ENCODE data around the gene RNF125. TPM values are rescaled to one million over a fixed set of nuclear protein-coding genes. Genes with fewer than 3 reads are reported as not detected.
"Not testable (repeated sequence)": the region's sequence is repeated elsewhere in the genome, so short reads cannot be mapped to it uniquely, and the experiment has no call there.

RNF125 gene
- total RNA-seq, 1 experiment from 2014 or later: 0.61 TPM

DNA sequence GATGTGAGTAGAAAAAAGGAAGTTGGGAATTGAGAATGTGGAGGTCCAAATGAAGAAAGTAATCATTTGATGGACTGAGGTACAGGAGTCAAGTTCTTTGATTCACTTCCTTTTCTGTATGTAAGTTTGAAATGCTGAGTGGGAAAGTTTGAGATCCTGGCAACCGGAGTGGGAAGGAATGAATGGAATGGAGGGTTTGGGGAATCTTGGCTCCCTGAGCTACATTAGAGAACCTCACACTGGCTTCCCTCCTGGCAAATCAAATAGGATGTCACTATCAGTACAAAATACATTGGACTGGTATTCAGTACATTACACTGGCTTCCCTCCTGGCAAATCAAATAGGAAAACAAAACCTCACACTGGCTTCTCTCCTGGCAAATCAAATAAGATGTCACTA lies 63.3 kb downstream of the RNF125 start:
- Mint-ChIP-seq H3K9me3 (ENCODE audit: unreplicated experiment) (no peaks in the 10 kb centered on the region), H3K27ac (ENCODE audit: unreplicated experiment) (no peak overlapping the region), H3K4me3 (ENCODE audit: unreplicated experiment) (no peak overlapping the region), H3K36me3 (ENCODE audit: insufficient read depth, unreplicated experiment) (no peaks in the 10 kb centered on the region), H3K4me1 (ENCODE audit: low read depth, unreplicated experiment) (no peaks in the 10 kb centered on the region), H3K27me3 (ENCODE audit: insufficient read depth, unreplicated experiment) (peaks cover 6% of the 10 kb centered on the region)
- H3K4me1 ChIP-seq: no peaks in the 10 kb centered on the region
- no TSS peak for BruUV-seq (replicated peaks)
- intact Hi-C loops (cut with micrococcal nuclease; ENCODE audit: unreplicated experiment): no loop called here
- H3K9me3 ChIP-seq: no peaks in the 10 kb centered on the region
- TF ChIP-seq, protein P1, sequence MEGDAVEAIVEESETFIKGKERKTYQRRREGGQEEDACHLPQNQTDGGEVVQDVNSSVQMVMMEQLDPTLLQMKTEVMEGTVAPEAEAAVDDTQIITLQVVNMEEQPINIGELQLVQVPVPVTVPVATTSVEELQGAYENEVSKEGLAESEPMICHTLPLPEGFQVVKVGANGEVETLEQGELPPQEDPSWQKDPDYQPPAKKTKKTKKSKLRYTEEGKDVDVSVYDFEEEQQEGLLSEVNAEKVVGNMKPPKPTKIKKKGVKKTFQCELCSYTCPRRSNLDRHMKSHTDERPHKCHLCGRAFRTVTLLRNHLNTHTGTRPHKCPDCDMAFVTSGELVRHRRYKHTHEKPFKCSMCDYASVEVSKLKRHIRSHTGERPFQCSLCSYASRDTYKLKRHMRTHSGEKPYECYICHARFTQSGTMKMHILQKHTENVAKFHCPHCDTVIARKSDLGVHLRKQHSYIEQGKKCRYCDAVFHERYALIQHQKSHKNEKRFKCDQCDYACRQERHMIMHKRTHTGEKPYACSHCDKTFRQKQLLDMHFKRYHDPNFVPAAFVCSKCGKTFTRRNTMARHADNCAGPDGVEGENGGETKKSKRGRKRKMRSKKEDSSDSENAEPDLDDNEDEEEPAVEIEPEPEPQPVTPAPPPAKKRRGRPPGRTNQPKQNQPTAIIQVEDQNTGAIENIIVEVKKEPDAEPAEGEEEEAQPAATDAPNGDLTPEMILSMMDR (IDR thresholded peaks at IDR 0.05; ENCODE audit: insufficient read depth in 1 of 2, low read depth in 1 of 2, low read length in 1 of 2, severe bottlenecking in 1 of 2, unreplicated experiment in 1 of 2): no peak
- DNase-seq: no peak
- no peak overlapping the region for H3K4me3 ChIP-seq (ENCODE audit: low read depth, low read length)
- no peaks in the 10 kb centered on the region for H3K27me3 ChIP-seq (replicated peaks; ENCODE audit: control insufficient read depth, insufficient read depth, low read length)
- CTCF ChIA-PET: no interaction called here
- no peaks in the 10 kb centered on the region for H3K36me3 ChIP-seq (ENCODE audit: control insufficient read depth, insufficient read depth, low read length)
- POLR2A ChIA-PET: no interaction called here

DNA sequence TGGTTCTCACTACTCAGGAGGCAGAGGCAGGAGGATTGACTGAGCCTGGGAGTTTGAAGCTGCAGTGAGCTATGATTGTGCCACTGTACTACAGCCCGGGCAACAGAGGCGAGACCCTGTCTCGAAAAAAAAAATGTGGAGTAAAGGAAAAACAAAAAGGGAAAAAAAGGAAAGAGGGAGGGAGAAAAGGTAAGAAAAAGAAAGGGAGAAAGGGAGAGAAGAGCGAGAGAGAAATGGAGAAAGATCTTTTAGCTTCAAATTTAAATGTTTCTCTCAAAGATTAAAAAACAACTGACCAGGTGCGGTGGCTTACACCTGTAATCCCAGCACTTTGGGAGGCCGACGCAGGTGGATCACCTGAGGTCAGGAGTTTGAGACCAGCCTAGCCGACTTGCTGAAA lies 65.2 kb downstream of the RNF125 start:
- no peak for DNase-seq
- ChIA-PET CTCF (no interaction called here), POLR2A (no interaction called here)
- no peaks in the 10 kb centered on the region for H3K9me3 Mint-ChIP-seq (ENCODE audit: unreplicated experiment)
- no peaks in the 10 kb centered on the region for H3K36me3 Mint-ChIP-seq (ENCODE audit: insufficient read depth, unreplicated experiment)
- H3K27me3 Mint-ChIP-seq (ENCODE audit: insufficient read depth, unreplicated experiment): peaks cover 6% of the 10 kb centered on the region
- intact Hi-C loops (cut with micrococcal nuclease; ENCODE audit: unreplicated experiment): no loop called here
- H3K4me3 ChIP-seq (ENCODE audit: low read depth, low read length): no peak overlapping the region
- H3K4me1 Mint-ChIP-seq (ENCODE audit: low read depth, unreplicated experiment): no peaks in the 10 kb centered on the region
- TF ChIP-seq, protein P1 (IDR thresholded peaks at IDR 0.05; ENCODE audit: insufficient read depth in 1 of 2, low read depth in 1 of 2, low read length in 1 of 2, severe bottlenecking in 1 of 2, unreplicated experiment in 1 of 2): no peak
- no TSS peak for BruUV-seq (replicated peaks)
- H3K4me1 ChIP-seq: no peaks in the 10 kb centered on the region
- H3K27me3 ChIP-seq (replicated peaks; ENCODE audit: control insufficient read depth, insufficient read depth, low read length): no peaks in the 10 kb centered on the region
- no peak overlapping the region for H3K27ac Mint-ChIP-seq (ENCODE audit: unreplicated experiment)
- no peaks in the 10 kb centered on the region for H3K9me3 ChIP-seq
- no peaks in the 10 kb centered on the region for H3K36me3 ChIP-seq (ENCODE audit: control insufficient read depth, insufficient read depth, low read length)
- no peak overlapping the region for H3K4me3 Mint-ChIP-seq (ENCODE audit: unreplicated experiment)

DNA sequence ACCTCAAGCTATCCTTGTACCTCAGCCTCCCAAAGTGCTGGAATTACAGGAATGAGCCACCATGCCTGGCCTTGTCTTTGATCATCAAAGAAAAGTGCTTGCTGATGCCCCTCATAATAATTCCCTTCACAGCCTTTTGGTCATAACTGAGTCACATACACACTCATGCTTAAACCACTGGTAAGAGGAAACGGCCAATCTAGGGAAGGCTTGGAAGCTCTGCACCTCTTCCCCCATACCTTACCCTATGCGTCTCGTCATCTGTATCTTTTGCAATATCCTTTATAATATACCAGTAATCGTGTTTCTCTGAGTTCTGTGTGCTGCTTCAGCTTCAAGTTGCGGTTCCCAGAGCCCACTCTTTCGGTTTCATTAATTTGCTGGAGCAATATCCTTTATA lies 68.3 kb downstream of the RNF125 start:
- no peaks in the 10 kb centered on the region for H3K27me3 ChIP-seq (replicated peaks; ENCODE audit: control insufficient read depth, insufficient read depth, low read length)
- H3K27me3 Mint-ChIP-seq (ENCODE audit: insufficient read depth, unreplicated experiment): peaks cover 6% of the 10 kb centered on the region
- intact Hi-C loops (cut with micrococcal nuclease; ENCODE audit: unreplicated experiment): no loop called here
- H3K4me3 ChIP-seq (ENCODE audit: low read depth, low read length): no peak overlapping the region
- peaks cover 3% of the 10 kb centered on the region for H3K36me3 Mint-ChIP-seq (ENCODE audit: insufficient read depth, unreplicated experiment)
- H3K27ac Mint-ChIP-seq (ENCODE audit: unreplicated experiment): no peak overlapping the region
- no peaks in the 10 kb centered on the region for H3K4me1 ChIP-seq
- DNase-seq: no peak
- H3K9me3 ChIP-seq: no peaks in the 10 kb centered on the region
- TF ChIP-seq, protein P1 (IDR thresholded peaks at IDR 0.05; ENCODE audit: insufficient read depth in 1 of 2, low read depth in 1 of 2, low read length in 1 of 2, severe bottlenecking in 1 of 2, unreplicated experiment in 1 of 2): no peak
- H3K4me3 Mint-ChIP-seq (ENCODE audit: unreplicated experiment): no peak overlapping the region
- no TSS peak for BruUV-seq (replicated peaks)
- H3K9me3 Mint-ChIP-seq (ENCODE audit: unreplicated experiment): no peaks in the 10 kb centered on the region
- POLR2A ChIA-PET: no interaction called here
- H3K36me3 ChIP-seq (ENCODE audit: control insufficient read depth, insufficient read depth, low read length): no peaks in the 10 kb centered on the region
- H3K4me1 Mint-ChIP-seq (ENCODE audit: low read depth, unreplicated experiment): no peaks in the 10 kb centered on the region
- CTCF ChIA-PET: no interaction called here

DNA sequence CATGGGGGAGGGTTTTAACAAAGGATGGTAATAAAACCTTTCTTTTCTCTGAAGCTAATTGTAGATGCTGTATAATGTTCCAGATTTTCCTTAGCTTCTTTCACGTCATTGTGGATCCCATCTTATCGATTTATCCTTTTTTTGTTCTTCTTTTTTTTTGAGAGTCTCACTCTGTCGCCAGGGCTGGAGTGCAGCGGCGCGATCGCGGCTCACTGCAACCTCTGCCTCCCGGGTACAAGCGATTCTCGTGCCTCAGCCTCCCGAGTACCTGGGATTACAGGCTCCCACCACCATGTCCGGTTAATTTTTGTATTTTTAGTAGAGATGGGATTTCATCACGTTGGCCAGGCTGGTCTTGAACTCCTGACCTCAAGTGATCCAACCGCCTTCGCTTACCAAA lies 72.2 kb downstream of the RNF125 start:
- CTCF ChIA-PET; H3K27me3 ChIP-seq (replicated peaks; ENCODE audit: control insufficient read depth, insufficient read depth, low read length); BruUV-seq (replicated peaks); H3K9me3 Mint-ChIP-seq (ENCODE audit: unreplicated experiment); H3K36me3 ChIP-seq (ENCODE audit: control insufficient read depth, insufficient read depth, low read length); H3K4me3 Mint-ChIP-seq (ENCODE audit: unreplicated experiment); DNase-seq; H3K4me3 ChIP-seq (ENCODE audit: low read depth, low read length); H3K9me3 ChIP-seq; H3K27ac Mint-ChIP-seq (ENCODE audit: unreplicated experiment); H3K27me3 Mint-ChIP-seq (ENCODE audit: insufficient read depth, unreplicated experiment); POLR2A ChIA-PET; H3K4me1 ChIP-seq; H3K4me1 Mint-ChIP-seq (ENCODE audit: low read depth, unreplicated experiment): not testable (repeated sequence)
- intact Hi-C loops (cut with micrococcal nuclease; ENCODE audit: unreplicated experiment): loop anchor here (5.0 to 10.0 kb wide), 3 partner anchors 76 to 849 kb away; partner anchors contain the start of gene RNF125
- H3K36me3 Mint-ChIP-seq (ENCODE audit: insufficient read depth, unreplicated experiment): peaks cover 17% of the 10 kb centered on the region
